ENCODE data around the gene EFHC2.

DNA sequence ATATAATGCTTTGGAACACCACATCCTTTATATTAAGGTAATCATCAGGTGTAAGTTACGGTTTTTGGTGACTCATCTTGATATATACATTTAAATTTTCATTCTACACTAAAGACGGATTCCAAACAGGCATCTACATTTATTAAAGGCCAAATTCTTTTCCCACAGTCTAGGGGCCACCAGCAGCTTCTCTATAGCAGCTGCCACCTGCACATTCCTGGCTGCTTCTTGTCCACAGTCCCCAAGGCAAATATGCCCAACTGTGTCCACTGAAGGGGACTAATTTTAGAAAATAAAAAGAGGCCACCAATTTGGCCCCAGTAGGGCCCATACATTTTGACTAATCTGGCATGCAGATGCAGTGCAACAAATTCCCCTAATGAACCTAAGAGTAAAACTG is 96.6 kb downstream of the EFHC2 start:
- TF ChIP-seq, protein P1, sequence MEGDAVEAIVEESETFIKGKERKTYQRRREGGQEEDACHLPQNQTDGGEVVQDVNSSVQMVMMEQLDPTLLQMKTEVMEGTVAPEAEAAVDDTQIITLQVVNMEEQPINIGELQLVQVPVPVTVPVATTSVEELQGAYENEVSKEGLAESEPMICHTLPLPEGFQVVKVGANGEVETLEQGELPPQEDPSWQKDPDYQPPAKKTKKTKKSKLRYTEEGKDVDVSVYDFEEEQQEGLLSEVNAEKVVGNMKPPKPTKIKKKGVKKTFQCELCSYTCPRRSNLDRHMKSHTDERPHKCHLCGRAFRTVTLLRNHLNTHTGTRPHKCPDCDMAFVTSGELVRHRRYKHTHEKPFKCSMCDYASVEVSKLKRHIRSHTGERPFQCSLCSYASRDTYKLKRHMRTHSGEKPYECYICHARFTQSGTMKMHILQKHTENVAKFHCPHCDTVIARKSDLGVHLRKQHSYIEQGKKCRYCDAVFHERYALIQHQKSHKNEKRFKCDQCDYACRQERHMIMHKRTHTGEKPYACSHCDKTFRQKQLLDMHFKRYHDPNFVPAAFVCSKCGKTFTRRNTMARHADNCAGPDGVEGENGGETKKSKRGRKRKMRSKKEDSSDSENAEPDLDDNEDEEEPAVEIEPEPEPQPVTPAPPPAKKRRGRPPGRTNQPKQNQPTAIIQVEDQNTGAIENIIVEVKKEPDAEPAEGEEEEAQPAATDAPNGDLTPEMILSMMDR (IDR thresholded peaks at IDR 0.05; ENCODE audit: low read depth, low read length, poor library complexity, severe bottlenecking): no peak
- TF ChIP-seq EZH2phosphoT487 (IDR thresholded peaks at IDR 0.05; ENCODE audit: borderline replicate concordance, low read length): no peak
